D721Med (cell line): ENCODE data around the gene MATK.

Source experiments
- DNase-seq: peaks from one replicate; pipeline ENCODE4 v3.0.0; 2011; ENCODE audit warnings: low spot score; ENCODE audit not compliant: insufficient read length
- FAIRE-seq: peaks from 2 replicates; lab custom pipeline; 2011; peaks lifted over from hg19 to GRCh38; lab: Jason Lieb, UNC
- TF ChIP-seq, protein P1 (sequence below): IDR thresholded peaks from 2 replicates; pipeline ENCODE4 v1.5.1; 2012; ENCODE audit warnings: mild to moderate bottlenecking, control low read depth; ENCODE audit not compliant: insufficient read depth; ENCODE audit errors: missing control alignments

MATK gene

DNA sequence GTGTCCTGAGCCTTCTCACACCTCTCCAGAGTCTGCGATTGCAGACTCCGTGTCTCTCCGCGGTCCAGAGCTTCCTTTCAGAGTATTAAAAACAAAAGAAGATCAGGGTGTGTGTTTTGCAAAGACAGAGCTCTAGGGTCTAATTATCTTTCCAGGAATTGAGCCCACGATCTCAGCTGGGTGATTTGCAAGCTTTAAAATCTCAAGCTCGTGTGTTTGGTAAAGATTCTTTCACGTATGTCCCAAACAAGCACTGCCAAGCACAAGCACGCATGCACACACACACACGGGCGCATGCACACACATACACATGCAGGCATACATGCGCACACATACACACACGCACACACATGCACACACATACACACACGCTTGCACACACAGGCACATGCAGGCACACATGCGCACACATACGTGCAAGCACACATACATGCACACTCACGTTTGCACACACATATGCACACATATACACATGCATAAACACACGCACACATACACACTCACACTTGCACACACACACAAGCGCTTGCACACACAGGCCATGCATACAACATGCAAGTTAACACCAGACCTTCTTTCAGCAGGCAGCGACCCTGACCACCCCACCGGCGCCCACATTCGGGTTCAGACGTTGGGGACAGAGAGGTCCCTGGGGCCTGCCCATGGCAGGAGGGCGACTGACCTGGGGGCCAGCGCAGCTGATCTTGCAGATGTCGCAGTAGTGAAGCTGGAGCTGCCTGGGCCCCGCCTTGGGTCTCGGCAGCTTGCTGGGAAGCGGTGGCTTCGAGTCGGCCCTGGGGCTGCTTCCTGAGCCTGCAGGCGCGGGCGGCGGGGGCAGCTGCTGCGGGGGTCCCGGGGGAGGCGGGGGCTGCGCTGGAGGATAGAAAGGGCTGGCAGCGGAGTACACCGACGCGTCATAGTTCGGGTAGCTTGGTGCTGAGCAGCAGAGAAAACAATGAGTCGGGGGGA lies 44.7 kb upstream of the MATK start:
- FAIRE-seq (no peak), DNase-seq (no peak)
- TF ChIP-seq, protein P1, sequence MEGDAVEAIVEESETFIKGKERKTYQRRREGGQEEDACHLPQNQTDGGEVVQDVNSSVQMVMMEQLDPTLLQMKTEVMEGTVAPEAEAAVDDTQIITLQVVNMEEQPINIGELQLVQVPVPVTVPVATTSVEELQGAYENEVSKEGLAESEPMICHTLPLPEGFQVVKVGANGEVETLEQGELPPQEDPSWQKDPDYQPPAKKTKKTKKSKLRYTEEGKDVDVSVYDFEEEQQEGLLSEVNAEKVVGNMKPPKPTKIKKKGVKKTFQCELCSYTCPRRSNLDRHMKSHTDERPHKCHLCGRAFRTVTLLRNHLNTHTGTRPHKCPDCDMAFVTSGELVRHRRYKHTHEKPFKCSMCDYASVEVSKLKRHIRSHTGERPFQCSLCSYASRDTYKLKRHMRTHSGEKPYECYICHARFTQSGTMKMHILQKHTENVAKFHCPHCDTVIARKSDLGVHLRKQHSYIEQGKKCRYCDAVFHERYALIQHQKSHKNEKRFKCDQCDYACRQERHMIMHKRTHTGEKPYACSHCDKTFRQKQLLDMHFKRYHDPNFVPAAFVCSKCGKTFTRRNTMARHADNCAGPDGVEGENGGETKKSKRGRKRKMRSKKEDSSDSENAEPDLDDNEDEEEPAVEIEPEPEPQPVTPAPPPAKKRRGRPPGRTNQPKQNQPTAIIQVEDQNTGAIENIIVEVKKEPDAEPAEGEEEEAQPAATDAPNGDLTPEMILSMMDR, result no peak

- no peak for DNase-seq
- no peak for FAIRE-seq
- TF ChIP-seq, protein P1, result no peak
Observed at GRCh38 chr19:3827306-3827705, 41.1 kb upstream of the MATK start.

DNA sequence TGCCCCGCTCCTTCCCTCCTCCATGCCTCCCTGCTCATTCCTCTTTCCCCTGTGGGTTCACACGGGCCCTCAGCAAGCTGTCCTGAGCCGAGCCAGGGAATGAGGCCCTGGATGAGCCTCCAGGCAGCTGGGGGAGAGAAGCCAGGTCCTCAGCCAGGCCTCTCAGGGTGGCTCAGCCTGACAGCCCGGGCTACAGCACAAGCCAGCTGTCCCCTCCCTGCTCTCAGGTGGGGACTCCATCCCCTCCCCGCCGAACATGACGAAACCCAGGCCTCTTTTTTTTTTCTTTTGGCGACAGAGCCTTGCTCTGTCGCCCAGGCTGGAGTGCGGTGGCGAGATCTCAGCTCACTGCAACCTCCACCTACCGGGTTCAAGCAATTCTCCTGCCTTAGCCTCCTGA lies 40.0 kb upstream of the MATK start:
- TF ChIP-seq, protein P1, result no peak
- FAIRE-seq, result no peak

GRCh38 chr19:3825286-3825956 lies 39.2 kb upstream of the MATK start:
- DNase-seq, result no peak
- TF ChIP-seq, protein P1, result no peak
- FAIRE-seq, result no peak

More for the DNA sequence above, 40.0 kb upstream of the MATK start:
- DNase-seq, result no peak

DNA sequence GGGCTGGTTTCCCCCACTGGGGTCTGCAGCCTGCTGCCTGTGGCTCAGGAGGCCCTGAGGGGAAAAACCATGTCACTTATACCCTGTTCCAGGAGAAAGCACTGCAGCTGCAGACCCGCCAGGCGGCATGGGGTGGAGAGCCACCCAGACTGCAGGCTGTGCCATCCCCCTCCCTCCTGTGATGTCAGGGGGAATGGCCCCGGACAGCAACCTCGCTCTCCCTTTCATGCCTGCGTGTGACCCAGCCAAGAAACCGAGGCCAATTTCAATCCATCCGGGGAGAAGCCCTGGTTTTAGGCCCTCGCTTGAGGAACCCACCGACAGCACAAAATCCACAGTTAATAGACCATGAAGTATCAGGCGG lies 37.2 kb upstream of the MATK start:
- FAIRE-seq, result no peak
- TF ChIP-seq, protein P1, result no peak
- DNase-seq, result no peak

GRCh38 chr19:3822683-3823349 lies 36.6 kb upstream of the MATK start:
- DNase-seq (no peak), FAIRE-seq (no peak)
- TF ChIP-seq, protein P1, result no peak
